DND-41 (cell line): ENCODE results near the gene TOMM40.

ENCODE experiments used
- EZH2 ChIP-seq: IDR thresholded peaks from 3 replicates; pipeline ENCODE4 v1.6.1; 2012; ENCODE audit warnings: borderline replicate concordance, low read depth, mild to moderate bottlenecking, moderate library complexity, low read length, inconsistent platforms; ENCODE audit not compliant: severe bottlenecking
- TF ChIP-seq, protein P1 (sequence below): IDR thresholded peaks from 2 replicates; pipeline ENCODE4 v1.5.1; 2012; ENCODE audit warnings: borderline replicate concordance, low read length, moderate library complexity, mild to moderate bottlenecking; ENCODE audit not compliant: poor library complexity, severe bottlenecking; ENCODE audit errors: extremely low read depth

DNA sequence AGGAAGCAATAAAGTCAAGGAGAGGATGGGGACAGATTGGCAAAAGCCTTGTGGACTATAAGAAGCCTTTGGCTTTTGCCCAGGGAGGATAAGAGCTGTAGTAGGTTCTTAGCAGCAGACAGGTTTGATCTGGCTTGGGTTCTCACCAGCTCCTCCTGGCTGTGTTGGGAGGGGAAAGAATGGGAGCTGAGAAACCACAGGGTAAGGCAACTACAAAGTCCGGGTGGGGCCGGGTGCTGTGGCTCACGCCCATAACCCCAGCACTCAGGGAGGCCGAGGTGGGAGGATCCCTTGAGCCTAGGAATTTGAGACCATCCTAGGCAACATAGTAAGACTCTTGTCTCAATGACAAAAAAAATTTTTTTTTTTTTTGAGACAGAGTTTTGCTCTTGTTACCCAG is 24.4 kb upstream of the TOMM40 start:
- TF ChIP-seq, protein P1, sequence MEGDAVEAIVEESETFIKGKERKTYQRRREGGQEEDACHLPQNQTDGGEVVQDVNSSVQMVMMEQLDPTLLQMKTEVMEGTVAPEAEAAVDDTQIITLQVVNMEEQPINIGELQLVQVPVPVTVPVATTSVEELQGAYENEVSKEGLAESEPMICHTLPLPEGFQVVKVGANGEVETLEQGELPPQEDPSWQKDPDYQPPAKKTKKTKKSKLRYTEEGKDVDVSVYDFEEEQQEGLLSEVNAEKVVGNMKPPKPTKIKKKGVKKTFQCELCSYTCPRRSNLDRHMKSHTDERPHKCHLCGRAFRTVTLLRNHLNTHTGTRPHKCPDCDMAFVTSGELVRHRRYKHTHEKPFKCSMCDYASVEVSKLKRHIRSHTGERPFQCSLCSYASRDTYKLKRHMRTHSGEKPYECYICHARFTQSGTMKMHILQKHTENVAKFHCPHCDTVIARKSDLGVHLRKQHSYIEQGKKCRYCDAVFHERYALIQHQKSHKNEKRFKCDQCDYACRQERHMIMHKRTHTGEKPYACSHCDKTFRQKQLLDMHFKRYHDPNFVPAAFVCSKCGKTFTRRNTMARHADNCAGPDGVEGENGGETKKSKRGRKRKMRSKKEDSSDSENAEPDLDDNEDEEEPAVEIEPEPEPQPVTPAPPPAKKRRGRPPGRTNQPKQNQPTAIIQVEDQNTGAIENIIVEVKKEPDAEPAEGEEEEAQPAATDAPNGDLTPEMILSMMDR = no peak
- no peak for TF ChIP-seq EZH2
